HEK293 (cell line): ENCODE data around the gene BCKDHA.

Experiments used
- HOXD13 ChIP-seq: sonication (generic); formaldehyde crosslinking; IDR thresholded peaks from 2 replicates; pipeline ENCODE4 v1.8.0; 2022; ENCODE audit warnings: missing genetic modification reagents, borderline replicate concordance
- MYNN ChIP-seq: fragments of 450-650 bp; formaldehyde crosslinking; IDR thresholded peaks from 2 replicates; pipeline ENCODE4 v1.5.1; 2016; ENCODE audit warnings: missing biosample characterization, missing genetic modification characterization, borderline replicate concordance
- PBX3 ChIP-seq: sonication (generic); formaldehyde crosslinking; IDR thresholded peaks from 2 replicates; pipeline ENCODE4 v1.8.1; 2022; ENCODE audit warnings: mild to moderate bottlenecking, moderate library complexity, missing genetic modification reagents
- TSHZ1 ChIP-seq: fragments of 450-650 bp; formaldehyde crosslinking; IDR thresholded peaks from 2 replicates; pipeline ENCODE4 v1.5.1; 2016; ENCODE audit warnings: missing biosample characterization, missing genetic modification characterization, borderline replicate concordance
- ZBTB21 ChIP-seq: fragments of 450-650 bp; formaldehyde crosslinking; IDR thresholded peaks from 2 replicates; pipeline ENCODE4 v1.5.1; 2017; ENCODE audit warnings: missing biosample characterization, missing genetic modification characterization
- ZBTB49 ChIP-seq: fragments of 450-650 bp; formaldehyde crosslinking; IDR thresholded peaks from 2 replicates; pipeline ENCODE4 v1.5.1; 2016; ENCODE audit warnings: missing biosample characterization, missing genetic modification characterization, low read depth
- ZFP3 ChIP-seq: fragments of 450-650 bp; formaldehyde crosslinking; IDR thresholded peaks from 2 replicates; pipeline ENCODE4 v1.5.1; 2016; ENCODE audit warnings: low read depth, missing biosample characterization, missing genetic modification characterization
- ZNF121 ChIP-seq: fragments of 450-650 bp; formaldehyde crosslinking; IDR thresholded peaks from 2 replicates; pipeline ENCODE4 v1.5.1; 2016; ENCODE audit warnings: missing biosample characterization, missing genetic modification characterization
- ZNF148 ChIP-seq: fragments of 450-650 bp; formaldehyde crosslinking; IDR thresholded peaks from 2 replicates; pipeline ENCODE4 v1.5.0; 2017; ENCODE audit warnings: missing biosample characterization, missing genetic modification characterization, borderline replicate concordance
- ZNF175 ChIP-seq: fragments of 450-650 bp; formaldehyde crosslinking; IDR thresholded peaks from 2 replicates; pipeline ENCODE4 v1.5.1; 2016; ENCODE audit warnings: missing biosample characterization, missing genetic modification characterization
- ZNF18 ChIP-seq: fragments of 450-650 bp; formaldehyde crosslinking; IDR thresholded peaks from 2 replicates; pipeline ENCODE4 v1.5.1; 2016; ENCODE audit warnings: missing biosample characterization, missing genetic modification characterization
- ZNF184 ChIP-seq: fragments of 450-650 bp; IDR thresholded peaks from 2 replicates; pipeline ENCODE4 v1.5.1; 2018; ENCODE audit warnings: missing biosample characterization, mild to moderate bottlenecking, missing genetic modification characterization
- ZNF239 ChIP-seq: fragments of 450-650 bp; formaldehyde crosslinking; IDR thresholded peaks from 2 replicates; pipeline ENCODE4 v1.5.1; 2016; ENCODE audit warnings: missing biosample characterization, missing genetic modification characterization
- ZNF391 ChIP-seq: fragments of 450-650 bp; formaldehyde crosslinking; IDR thresholded peaks from 2 replicates; pipeline ENCODE4 v1.5.1; 2016; ENCODE audit warnings: low read depth, missing biosample characterization, missing genetic modification characterization, borderline replicate concordance
- ZNF394 ChIP-seq: fragments of 450-650 bp; formaldehyde crosslinking; IDR thresholded peaks from 2 replicates; pipeline ENCODE4 v1.5.1; 2016; ENCODE audit warnings: missing biosample characterization, missing genetic modification characterization, mild to moderate bottlenecking, moderate library complexity, borderline replicate concordance
- ZNF398 ChIP-seq: fragments of 450-650 bp; formaldehyde crosslinking; IDR thresholded peaks from 2 replicates; pipeline ENCODE4 v1.5.1; 2017; ENCODE audit warnings: missing biosample characterization, missing genetic modification characterization
- ZNF521 ChIP-seq: fragments of 450-650 bp; formaldehyde crosslinking; IDR thresholded peaks from 2 replicates; pipeline ENCODE4 v1.5.1; 2017; ENCODE audit warnings: missing biosample characterization, mild to moderate bottlenecking, missing genetic modification characterization
- ZNF555 ChIP-seq: fragments of 450-650 bp; formaldehyde crosslinking; conservative IDR thresholded peaks from 2 replicates; pipeline ENCODE4 v1.5.1; 2017; ENCODE audit warnings: missing biosample characterization, mild to moderate bottlenecking, missing genetic modification characterization, inconsistent platforms
- ZNF596 ChIP-seq: fragments of 450-650 bp; IDR thresholded peaks from 2 replicates; pipeline ENCODE4 v1.5.0; 2018; ENCODE audit warnings: missing biosample characterization, mild to moderate bottlenecking, missing genetic modification characterization, moderate library complexity
- ZNF626 ChIP-seq: fragments of 450-650 bp; sonication (Bioruptor Pico); formaldehyde crosslinking; IDR thresholded peaks from 2 replicates; pipeline ENCODE4 v1.5.1; 2018; ENCODE audit warnings: missing biosample characterization, missing genetic modification characterization, inconsistent platforms
- ZNF654 ChIP-seq: fragments of 450-650 bp; formaldehyde crosslinking; IDR thresholded peaks from 2 replicates; pipeline ENCODE4 v1.5.1; 2016; ENCODE audit warnings: low read depth, missing biosample characterization, missing genetic modification characterization
- ZNF701 ChIP-seq: fragments of 450-650 bp; formaldehyde crosslinking; IDR thresholded peaks from 2 replicates; pipeline ENCODE4 v1.5.1; 2016; ENCODE audit warnings: missing biosample characterization, missing genetic modification characterization
- ZNF704 ChIP-seq: fragments of 450-650 bp; formaldehyde crosslinking; IDR thresholded peaks from 2 replicates; pipeline ENCODE4 v1.5.1; 2016; ENCODE audit warnings: missing biosample characterization, missing genetic modification characterization
- ZSCAN16 ChIP-seq: fragments of 450-650 bp; formaldehyde crosslinking; IDR thresholded peaks from 2 replicates; pipeline ENCODE4 v1.5.1; 2016; ENCODE audit warnings: missing biosample characterization, missing genetic modification characterization

The BCKDHA gene

GRCh38 chr19:41397086-41398049, at the start of gene BCKDHA, which contains the start of gene EXOSC5 (continued):
- TF ChIP-seq HOXD13 (CRISPR knock-in tag) (no peak), ZNF121 (tag by site-specific recombination) (no peak), ZNF398 (no peak), PBX3 (CRISPR knock-in tag) (no peak), TSHZ1 (no peak), ZNF555 (no peak), ZNF596 (tag by site-specific recombination) (no peak), ZNF626 (no peak), ZNF654 (tag by site-specific recombination) (no peak), ZNF394 (tag by site-specific recombination) (no peak; the same call in 1 of the 2 replicates), ZNF175 (tag by site-specific recombination) (no peak), ZNF148 (tag by site-specific recombination) (no peak), ZBTB49 (tag by site-specific recombination) (no peak), ZNF239 (no peak), ZNF391 (tag by site-specific recombination) (peak; percentile 56; the same call in 1 of the 2 replicates), ZNF521 (tag by site-specific recombination) (no peak), MYNN (tag by site-specific recombination) (no peak), ZSCAN16 (no peak), ZFP3 (tag by site-specific recombination) (no peak), ZNF184 (tag by site-specific recombination) (no peak), ZNF18 (tag by site-specific recombination) (no peak), ZBTB21 (peak; percentile 39), ZNF704 (tag by site-specific recombination) (no peak), ZNF701 (tag by site-specific recombination) (no peak)
